ENCODE results near the gene ZNF280B. TPM values are rescaled to one million over a fixed set of nuclear protein-coding genes. Genes with fewer than 3 reads are reported as not detected.
"Not testable (repeated sequence)": the region's sequence is repeated elsewhere in the genome, so short reads cannot be mapped to it uniquely, and the experiment has no call there.

The ZNF280B gene
- total RNA-seq, 1 donor: 1.1 TPM

DNA sequence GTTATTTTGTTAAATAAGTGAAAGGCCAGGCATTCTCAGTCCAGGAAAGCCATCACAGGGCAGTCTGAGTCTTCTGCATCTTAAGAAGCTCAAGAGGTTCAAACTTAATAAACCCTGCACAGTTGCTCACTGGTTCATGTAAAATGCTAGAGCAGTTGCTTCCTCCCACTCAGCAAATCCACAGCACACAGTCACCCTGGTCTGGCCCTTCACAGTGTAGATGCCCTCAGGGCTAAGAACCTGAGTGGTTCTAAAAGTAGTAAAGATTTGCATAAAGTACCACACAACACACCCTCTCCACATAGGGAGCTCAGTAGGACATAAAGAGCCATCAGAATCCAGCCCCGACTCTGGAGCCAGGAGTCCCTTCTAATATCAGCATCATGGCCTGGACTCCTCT is 58.7 kb downstream of the ZNF280B start:
- Histone ChIP-seq H3K79me2 (ENCODE audit: insufficient read depth, low read length) (no peaks in the 10 kb centered on the region), H3K27me3 (ENCODE audit: insufficient read depth, low read length) (peaks cover 19% of the 10 kb centered on the region), H3K36me3 (ENCODE audit: insufficient read depth, low read length) (no peaks in the 10 kb centered on the region), H3K9me3 (ENCODE audit: low read depth, low read length) (no peaks in the 10 kb centered on the region), H3K4me3 (ENCODE audit: insufficient read depth, low read length) (no peak overlapping the region), H4K20me1 (ENCODE audit: insufficient read depth, low read length) (no peaks in the 10 kb centered on the region), H3K27ac (ENCODE audit: low read depth, low read length) (no peak overlapping the region), H3K4me1 (ENCODE audit: insufficient read depth, low read length) (no peaks in the 10 kb centered on the region), H2AFZ (ENCODE audit: low read length) (no peak overlapping the region), H3K4me2 (ENCODE audit: insufficient read depth, low read length) (no peak overlapping the region)
- no peak for DNase-seq (ENCODE audit: insufficient read length, low spot score, missing footprints)
- TF ChIP-seq, protein P1, sequence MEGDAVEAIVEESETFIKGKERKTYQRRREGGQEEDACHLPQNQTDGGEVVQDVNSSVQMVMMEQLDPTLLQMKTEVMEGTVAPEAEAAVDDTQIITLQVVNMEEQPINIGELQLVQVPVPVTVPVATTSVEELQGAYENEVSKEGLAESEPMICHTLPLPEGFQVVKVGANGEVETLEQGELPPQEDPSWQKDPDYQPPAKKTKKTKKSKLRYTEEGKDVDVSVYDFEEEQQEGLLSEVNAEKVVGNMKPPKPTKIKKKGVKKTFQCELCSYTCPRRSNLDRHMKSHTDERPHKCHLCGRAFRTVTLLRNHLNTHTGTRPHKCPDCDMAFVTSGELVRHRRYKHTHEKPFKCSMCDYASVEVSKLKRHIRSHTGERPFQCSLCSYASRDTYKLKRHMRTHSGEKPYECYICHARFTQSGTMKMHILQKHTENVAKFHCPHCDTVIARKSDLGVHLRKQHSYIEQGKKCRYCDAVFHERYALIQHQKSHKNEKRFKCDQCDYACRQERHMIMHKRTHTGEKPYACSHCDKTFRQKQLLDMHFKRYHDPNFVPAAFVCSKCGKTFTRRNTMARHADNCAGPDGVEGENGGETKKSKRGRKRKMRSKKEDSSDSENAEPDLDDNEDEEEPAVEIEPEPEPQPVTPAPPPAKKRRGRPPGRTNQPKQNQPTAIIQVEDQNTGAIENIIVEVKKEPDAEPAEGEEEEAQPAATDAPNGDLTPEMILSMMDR (IDR thresholded peaks at IDR 0.05; ENCODE audit: extremely low read depth, low read depth, low read length): no peak

DNA sequence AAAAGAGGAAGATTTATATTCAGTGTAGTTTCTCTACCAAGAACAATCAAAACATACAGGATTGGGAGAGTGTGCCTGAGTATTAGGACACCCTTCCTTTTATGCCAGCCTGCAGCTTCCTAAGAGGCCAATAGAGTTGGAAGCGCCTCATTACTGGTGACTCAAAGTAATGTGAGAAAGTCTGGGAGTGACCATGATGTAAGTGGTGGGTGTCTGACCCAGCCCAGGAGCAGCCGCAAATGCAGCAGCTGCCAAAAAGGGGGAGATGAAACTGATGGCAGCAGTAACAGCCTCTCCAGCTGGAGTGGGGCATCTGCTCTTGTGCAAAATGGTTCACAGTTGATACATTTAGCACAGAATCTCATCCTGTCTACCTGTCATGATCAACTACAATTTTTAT is 62.0 kb downstream of the ZNF280B start:
- H2AFZ ChIP-seq (ENCODE audit: low read length): no peak overlapping the region
- peaks cover 12% of the 10 kb centered on the region for H3K27me3 ChIP-seq (ENCODE audit: insufficient read depth, low read length)
- H3K4me2 ChIP-seq (ENCODE audit: insufficient read depth, low read length): no peak overlapping the region
- no peaks in the 10 kb centered on the region for H3K79me2 ChIP-seq (ENCODE audit: insufficient read depth, low read length)
- no peak for DNase-seq (ENCODE audit: insufficient read length, low spot score, missing footprints)
- no peak overlapping the region for H3K4me3 ChIP-seq (ENCODE audit: insufficient read depth, low read length)
- TF ChIP-seq, protein P1 (IDR thresholded peaks at IDR 0.05; ENCODE audit: extremely low read depth, low read depth, low read length): no peak
- H3K4me1 ChIP-seq (ENCODE audit: insufficient read depth, low read length): no peaks in the 10 kb centered on the region
- H3K9me3 ChIP-seq (ENCODE audit: low read depth, low read length): no peaks in the 10 kb centered on the region
- H3K27ac ChIP-seq (ENCODE audit: low read depth, low read length): no peak overlapping the region
- H4K20me1 ChIP-seq (ENCODE audit: insufficient read depth, low read length): no peaks in the 10 kb centered on the region
- H3K36me3 ChIP-seq (ENCODE audit: insufficient read depth, low read length): no peaks in the 10 kb centered on the region

DNA sequence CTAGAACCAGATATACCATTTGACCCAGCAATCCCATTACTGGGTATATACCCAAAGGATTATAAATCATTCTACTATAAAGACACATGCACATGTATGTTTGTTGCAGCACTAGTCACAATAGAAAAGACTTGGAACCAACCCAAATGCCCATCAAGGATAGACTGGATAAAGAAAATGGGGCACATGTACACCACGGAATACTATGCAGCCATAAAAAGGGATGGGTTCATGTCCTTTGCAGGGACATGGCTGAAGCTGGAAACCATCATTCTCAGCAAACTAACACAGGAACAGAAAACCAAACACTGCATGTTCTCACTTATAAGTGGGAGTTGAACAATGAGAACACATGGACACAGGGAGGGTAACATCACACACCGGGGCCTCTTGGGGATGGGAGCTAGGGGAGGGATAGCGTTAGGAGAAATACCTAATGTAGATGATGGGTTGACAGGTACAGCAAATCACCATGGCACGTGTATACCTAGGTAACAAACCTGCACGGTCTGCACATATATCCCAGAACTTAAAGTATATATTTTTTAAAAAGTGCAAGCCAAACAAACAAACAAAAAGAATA is 64.4 kb downstream of the ZNF280B start:
- H3K79me2 ChIP-seq (ENCODE audit: insufficient read depth, low read length); H3K4me1 ChIP-seq (ENCODE audit: insufficient read depth, low read length); H2AFZ ChIP-seq (ENCODE audit: low read length); H3K4me2 ChIP-seq (ENCODE audit: insufficient read depth, low read length); H3K4me3 ChIP-seq (ENCODE audit: insufficient read depth, low read length); DNase-seq (ENCODE audit: insufficient read length, low spot score, missing footprints); H3K36me3 ChIP-seq (ENCODE audit: insufficient read depth, low read length); H3K9me3 ChIP-seq (ENCODE audit: low read depth, low read length); H3K27me3 ChIP-seq (ENCODE audit: insufficient read depth, low read length); H4K20me1 ChIP-seq (ENCODE audit: insufficient read depth, low read length); H3K27ac ChIP-seq (ENCODE audit: low read depth, low read length): not testable (repeated sequence)

DNA sequence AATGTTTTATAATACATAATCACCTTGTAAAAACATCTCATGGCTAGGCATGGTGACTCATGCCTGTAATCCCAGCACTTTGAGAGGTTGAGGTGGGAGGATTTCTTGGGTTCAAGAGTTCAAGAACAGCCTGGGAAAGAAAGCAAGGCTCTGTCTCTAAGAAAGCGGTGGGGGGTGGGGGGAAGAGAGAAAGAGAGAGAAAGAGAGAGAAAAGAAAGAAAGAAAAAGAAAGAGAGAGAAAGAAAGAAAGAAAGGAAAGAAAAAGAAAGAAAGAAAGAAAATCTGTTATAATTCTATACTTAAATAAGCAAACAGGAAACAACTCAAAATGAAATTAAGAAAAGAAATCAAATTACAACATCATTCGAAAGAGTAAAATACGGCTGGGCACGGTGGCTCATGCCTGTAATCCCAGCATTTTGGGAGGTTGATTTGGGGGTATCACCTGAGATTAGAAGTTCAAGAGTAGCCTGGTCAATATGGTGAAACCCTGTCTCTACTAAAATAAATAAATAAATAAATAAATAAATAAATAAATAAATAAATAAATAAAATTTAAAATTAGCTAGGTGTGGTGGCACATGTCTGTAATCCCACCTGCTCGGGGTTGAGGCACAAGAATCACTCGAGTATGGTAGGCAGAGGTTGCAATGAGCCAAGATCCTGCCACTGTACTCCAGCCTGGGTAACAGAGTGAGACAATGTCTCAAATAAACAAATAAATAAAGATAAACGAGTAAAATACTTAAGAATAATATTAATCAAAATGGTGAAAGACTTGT is 65.4 kb downstream of the ZNF280B start:
- H3K27ac ChIP-seq (ENCODE audit: low read depth, low read length): no peak overlapping the region
- TF ChIP-seq, protein P1 (IDR thresholded peaks at IDR 0.05; ENCODE audit: extremely low read depth, low read depth, low read length): no peak
- no peaks in the 10 kb centered on the region for H4K20me1 ChIP-seq (ENCODE audit: insufficient read depth, low read length)
- no peak for DNase-seq (ENCODE audit: insufficient read length, low spot score, missing footprints)
- no peak overlapping the region for H2AFZ ChIP-seq (ENCODE audit: low read length)
- H3K4me2 ChIP-seq (ENCODE audit: insufficient read depth, low read length): no peak overlapping the region
- no peaks in the 10 kb centered on the region for H3K4me1 ChIP-seq (ENCODE audit: insufficient read depth, low read length)
- no peak overlapping the region for H3K4me3 ChIP-seq (ENCODE audit: insufficient read depth, low read length)
- no peaks in the 10 kb centered on the region for H3K9me3 ChIP-seq (ENCODE audit: low read depth, low read length)
- H3K79me2 ChIP-seq (ENCODE audit: insufficient read depth, low read length): no peaks in the 10 kb centered on the region
- no peaks in the 10 kb centered on the region for H3K36me3 ChIP-seq (ENCODE audit: insufficient read depth, low read length)
- H3K27me3 ChIP-seq (ENCODE audit: insufficient read depth, low read length): no peaks in the 10 kb centered on the region

DNA sequence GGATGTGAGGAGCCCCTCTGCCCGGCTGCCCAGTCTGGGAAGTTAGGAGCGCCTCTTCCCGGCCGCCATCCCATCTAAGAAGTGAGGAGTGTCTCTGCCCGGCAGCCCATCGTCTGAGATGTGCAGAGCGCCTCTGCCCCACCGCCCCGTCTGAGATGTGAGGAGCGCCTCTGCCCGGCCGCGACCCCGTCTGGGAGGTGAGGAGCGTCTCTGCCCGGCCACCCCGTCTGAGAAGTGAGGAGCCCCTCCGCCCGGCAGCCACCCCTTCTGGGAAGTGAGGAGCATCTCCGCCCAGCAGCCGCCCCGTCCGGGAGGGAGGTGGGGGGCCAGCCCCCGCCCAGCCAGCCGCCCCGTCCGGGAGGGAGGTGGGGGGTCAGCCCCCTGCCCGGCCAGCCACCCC is 66.9 kb downstream of the ZNF280B start:
- not testable (repeated sequence) for H2AFZ ChIP-seq (ENCODE audit: low read length); H3K27me3 ChIP-seq (ENCODE audit: insufficient read depth, low read length); H3K9me3 ChIP-seq (ENCODE audit: low read depth, low read length); DNase-seq (ENCODE audit: insufficient read length, low spot score, missing footprints); H3K27ac ChIP-seq (ENCODE audit: low read depth, low read length); H3K4me3 ChIP-seq (ENCODE audit: insufficient read depth, low read length); H3K4me2 ChIP-seq (ENCODE audit: insufficient read depth, low read length); H3K79me2 ChIP-seq (ENCODE audit: insufficient read depth, low read length); H3K36me3 ChIP-seq (ENCODE audit: insufficient read depth, low read length); H3K4me1 ChIP-seq (ENCODE audit: insufficient read depth, low read length); H4K20me1 ChIP-seq (ENCODE audit: insufficient read depth, low read length)
